Nucleus accumbens (tissue), 56 donors: Measurements from ENCODE around the gene PTPRM.
"Not testable (repeated sequence)": the region's sequence is repeated elsewhere in the genome, so short reads cannot be mapped to it uniquely, and the experiment has no call there.

Source experiments
- DNase-seq, 56 donors: peaks; one replicate each; lab custom pipeline; 2025; lab: John Stamatoyannopoulos, UW

PTPRM gene

GRCh38 chr18:8020132-8020846, 453.2 kb downstream of the PTPRM start:
- DNase-seq = no peak

- DNase-seq = no peak
These were observed 461.9 kb downstream of the PTPRM start for GRCh38 chr18:8029061-8029460.

DNA sequence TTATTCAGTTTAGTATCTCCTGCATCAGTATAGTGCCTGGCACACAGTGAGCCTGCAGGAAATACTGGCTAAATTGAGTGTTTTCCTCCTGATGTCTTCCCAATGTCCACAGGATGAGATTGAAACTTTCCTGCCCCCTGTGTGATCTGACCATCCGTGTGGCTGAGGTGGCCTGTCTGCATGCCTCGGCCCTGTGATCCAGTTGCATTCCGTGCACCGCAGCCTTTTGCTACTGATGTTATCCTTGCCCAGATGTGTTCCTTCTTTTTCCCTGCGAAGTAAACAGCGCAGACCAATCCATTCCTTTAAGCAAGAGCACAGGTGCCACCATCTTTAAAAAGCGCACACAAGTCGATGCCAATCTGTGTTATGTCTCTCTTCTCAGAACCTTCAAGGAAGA, 462.6 kb downstream of the PTPRM start:
- no peak for DNase-seq

DNA sequence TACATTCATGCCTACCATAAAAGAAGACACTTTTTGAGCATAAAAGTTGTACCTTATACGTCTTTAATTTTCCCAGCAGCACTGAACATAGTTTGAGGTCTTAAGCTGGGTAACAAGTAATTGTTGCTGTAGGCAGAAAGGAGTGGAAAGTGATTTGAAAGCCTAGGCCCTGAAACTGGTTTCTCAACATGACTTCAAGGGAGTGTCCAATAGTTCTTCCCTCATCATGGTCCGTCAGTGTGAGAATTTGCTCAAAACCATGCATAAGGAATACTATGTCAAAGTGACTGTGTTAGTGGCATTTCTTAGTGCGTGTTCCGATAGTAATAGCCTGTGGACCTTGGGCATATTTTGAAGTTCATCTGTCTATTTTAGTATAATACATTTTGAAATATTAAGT, 463.1 kb downstream of the PTPRM start:
- DNase-seq = no peak

- no peak for DNase-seq
These were observed 464.4 kb downstream of the PTPRM start for GRCh38 chr18:8031496-8031895.

DNA sequence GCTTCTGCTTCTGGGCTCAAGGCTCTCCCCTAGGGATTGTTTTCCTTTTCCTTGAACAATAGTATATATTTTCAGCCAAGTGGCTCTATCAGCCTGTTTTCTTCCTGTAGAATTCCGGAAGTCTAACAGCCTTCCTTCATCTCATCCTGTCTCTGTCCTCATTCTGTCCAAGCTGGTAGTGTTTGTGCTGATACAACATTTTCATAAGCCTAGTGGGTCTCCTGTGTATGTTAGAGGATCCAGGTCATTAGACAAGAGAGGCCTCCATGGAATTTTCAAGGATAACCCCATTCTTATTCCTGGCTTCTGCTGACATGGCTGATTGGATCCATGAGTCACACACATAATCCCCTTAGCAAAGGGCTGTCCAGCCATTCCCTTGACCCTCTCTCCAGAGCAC, 467.6 kb downstream of the PTPRM start:
- no peak for DNase-seq

DNA sequence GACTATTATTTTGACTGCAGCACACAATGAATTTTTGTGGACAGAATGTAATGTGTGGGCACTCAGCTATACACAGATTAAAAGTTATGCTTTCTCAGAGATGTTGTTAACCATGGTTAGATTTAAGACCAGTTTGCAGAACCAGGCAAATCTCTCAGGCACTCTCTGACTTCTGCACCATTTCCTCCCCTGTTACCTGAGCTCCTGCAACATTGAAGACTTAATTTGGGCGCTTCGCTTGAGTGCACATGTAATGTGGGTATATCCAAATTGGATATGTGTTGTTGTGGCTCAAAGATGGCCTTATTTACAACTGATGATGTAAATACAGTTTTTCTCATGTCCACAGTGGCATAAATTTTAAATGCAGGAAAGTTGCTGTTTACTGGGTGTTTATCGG, 469.4 kb downstream of the PTPRM start:
- no peak for DNase-seq

- no peak for DNase-seq
These were observed 470.2 kb downstream of the PTPRM start for GRCh38 chr18:8037296-8037695.

- DNase-seq = no peak
These were observed 472.9 kb downstream of the PTPRM start for GRCh38 chr18:8040021-8040420.

DNA sequence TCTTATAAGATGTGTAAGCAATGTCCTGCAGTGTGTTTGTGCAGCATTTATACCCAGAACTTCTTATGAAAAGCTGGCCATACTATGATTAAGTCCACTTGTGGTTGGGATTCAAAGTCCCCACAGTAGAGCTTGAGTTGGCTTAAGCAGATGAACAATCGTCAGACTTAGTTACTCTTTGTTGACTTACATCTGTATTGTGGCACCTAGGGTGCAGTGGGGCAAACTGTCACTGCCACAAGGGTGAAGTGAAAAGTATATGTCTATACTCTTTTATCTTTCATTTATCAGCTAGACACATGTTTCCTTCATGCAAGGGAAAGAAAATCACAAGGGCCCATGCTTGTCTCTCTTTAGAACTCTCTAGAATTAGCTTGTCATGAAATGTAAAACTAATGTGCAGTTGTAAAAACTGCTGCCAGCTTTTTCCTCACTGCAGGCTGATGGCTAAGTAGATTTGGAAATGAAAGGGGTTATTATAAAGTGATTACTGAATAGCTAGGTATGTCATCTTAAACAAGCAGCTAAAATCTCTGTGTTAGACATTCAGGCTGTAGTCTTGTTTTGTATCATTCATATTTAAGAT, 474.5 kb downstream of the PTPRM start:
- no peak for DNase-seq

- DNase-seq = no peak
These were observed 476.9 kb downstream of the PTPRM start for GRCh38 chr18:8044004-8044403.

GRCh38 chr18:8045160-8045883, 478.2 kb downstream of the PTPRM start:
- DNase-seq = no peak

DNA sequence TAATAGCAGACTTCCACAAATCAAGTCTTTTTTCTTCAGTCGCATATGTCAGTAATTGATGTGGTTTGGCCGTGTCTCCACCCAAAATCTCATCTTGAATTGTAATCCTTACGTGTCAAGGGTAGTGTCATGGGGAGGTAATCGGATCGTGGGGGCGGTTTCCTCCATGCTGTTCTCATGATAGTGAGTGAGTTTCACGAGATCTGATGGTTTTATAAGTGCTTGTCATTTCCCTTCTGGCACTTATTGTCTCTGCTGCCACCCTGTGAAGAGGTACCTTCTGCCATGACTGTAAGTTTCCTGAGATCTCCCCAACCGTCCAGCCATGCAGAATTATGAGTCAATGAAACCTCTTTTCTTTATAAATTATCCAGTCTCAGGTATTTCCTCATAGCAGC, 478.8 kb downstream of the PTPRM start:
- no peak for DNase-seq

GRCh38 chr18:8046441-8046840, 479.3 kb downstream of the PTPRM start:
- DNase-seq = no peak

- no peak for DNase-seq
These were observed 482.0 kb downstream of the PTPRM start for GRCh38 chr18:8049147-8049546.

- DNase-seq = no peak
These were observed 483.7 kb downstream of the PTPRM start for GRCh38 chr18:8050616-8051329.

DNA sequence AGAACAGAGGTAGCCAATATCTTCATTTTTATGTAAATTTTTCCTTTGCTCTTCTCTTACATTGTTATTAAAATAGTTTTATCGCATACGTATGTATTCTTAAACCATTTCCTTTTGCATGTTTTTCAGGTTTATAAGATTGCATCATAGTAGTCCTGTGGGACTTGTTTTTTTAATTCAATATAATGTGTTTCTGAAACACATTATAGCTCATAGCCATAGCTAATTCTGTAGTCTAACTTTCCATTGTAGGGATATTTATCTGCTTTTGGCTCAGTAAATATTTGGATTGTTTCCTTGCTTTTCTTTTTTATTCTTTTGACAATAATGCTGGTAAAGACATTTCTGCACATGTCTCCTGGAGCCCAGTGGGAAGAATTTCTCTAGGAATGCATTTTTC, 484.3 kb downstream of the PTPRM start:
- DNase-seq = no peak

GRCh38 chr18:8052237-8052701, 485.2 kb downstream of the PTPRM start:
- no peak for DNase-seq

DNA sequence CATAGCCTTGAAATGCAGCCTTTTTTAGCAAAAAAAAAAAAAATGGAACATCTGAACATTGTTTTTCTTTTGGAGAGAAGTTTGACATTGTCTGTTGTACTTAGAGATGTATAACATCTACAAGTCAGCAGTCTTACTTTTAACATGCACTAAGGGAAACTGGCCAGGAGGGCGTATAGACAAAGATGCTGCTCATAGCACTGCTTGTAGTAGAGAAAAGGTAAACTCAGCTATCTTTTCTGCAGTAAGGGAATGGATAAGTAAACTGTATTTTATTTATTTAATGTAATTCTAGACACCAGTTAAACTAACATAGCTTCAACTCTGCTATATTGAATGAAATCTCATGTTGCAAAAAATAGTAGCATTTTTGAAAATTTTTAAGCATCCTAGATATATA, 489.6 kb downstream of the PTPRM start:
- no peak for DNase-seq

DNA sequence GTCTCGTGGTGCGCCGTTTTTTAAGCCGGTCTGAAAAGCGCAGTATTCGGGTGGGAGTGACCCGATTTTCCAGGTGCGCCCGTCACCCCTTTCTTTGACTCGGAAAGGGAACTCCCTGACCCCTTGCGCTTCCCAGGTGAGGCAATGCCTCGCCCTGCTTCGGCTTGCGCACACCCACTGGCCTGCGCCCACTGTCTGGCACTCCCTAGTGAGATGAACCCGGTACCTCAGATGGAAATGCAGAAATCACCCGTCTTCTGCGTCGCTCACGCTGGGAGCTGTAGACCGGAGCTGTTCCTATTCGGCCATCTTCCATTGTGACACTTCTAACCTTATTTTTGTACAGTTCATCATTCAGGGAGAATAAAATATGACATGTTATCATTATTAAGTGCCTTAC, 496.0 kb downstream of the PTPRM start:
- not testable (repeated sequence) for DNase-seq

GRCh38 chr18:8063733-8064132, 496.6 kb downstream of the PTPRM start:
- DNase-seq = no peak
